Activated CD8-positive, alpha-beta memory T cell treated with anti-CD3 and anti-CD28 coated beads, Interleukin-2, amount 50 U/mL, for 1 hour (primary cell): ENCODE results near the gene DNAJB14.
"Not testable (repeated sequence)": the region's sequence is repeated elsewhere in the genome, so short reads cannot be mapped to it uniquely, and the experiment has no call there.

Source experiments
- DNase-seq: peaks from one replicate; pipeline ENCODE4 v3.0.0-alpha.2; 2020; ENCODE audit errors: extremely low read depth

DNAJB14 gene

GRCh38 chr4:99946356-99947189 is at the start of gene DNAJB14:
Gene DNAJB14 (minus strand): TSS chr4:99946618. CDS start chr4:99946571, 47 bp downstream.
- peak; percentile 43 for DNase-seq

GRCh38 chr4:99991741-99992140 is 45.3 kb upstream of the DNAJB14 start:
- DNase-seq: no peak

- no peak for DNase-seq
These were observed 41.3 kb upstream of the DNAJB14 start for GRCh38 chr4:99987681-99988080.

GRCh38 chr4:99986792-99987191 is 40.4 kb upstream of the DNAJB14 start:
- DNase-seq: no peak

- DNase-seq: no peak
These were observed 37.0 kb upstream of the DNAJB14 start for GRCh38 chr4:99983289-99983943.

- DNase-seq: no peak
These were observed 33.5 kb upstream of the DNAJB14 start for GRCh38 chr4:99979872-99980271.

GRCh38 chr4:99971453-99972111 is 25.2 kb upstream of the DNAJB14 start:
- no peak for DNase-seq

GRCh38 chr4:99968330-99968729 is 21.9 kb upstream of the DNAJB14 start:
- no peak for DNase-seq

GRCh38 chr4:99966692-99967091 is 20.3 kb upstream of the DNAJB14 start:
- no peak for DNase-seq

- DNase-seq: no peak
These were observed 19.4 kb upstream of the DNAJB14 start for GRCh38 chr4:99965674-99966350.

GRCh38 chr4:99965173-99965572 is 18.8 kb upstream of the DNAJB14 start:
- DNase-seq: no peak

GRCh38 chr4:99961711-99962110 is 15.3 kb upstream of the DNAJB14 start:
- no peak for DNase-seq

GRCh38 chr4:99960648-99961047 is 14.2 kb upstream of the DNAJB14 start:
- no peak for DNase-seq

GRCh38 chr4:99958207-99958606 is 11.8 kb upstream of the DNAJB14 start:
- not testable (repeated sequence) for DNase-seq

- DNase-seq: no peak
These were observed 4.5 kb upstream of the DNAJB14 start for GRCh38 chr4:99950913-99951254.

- DNase-seq: peak; percentile 98
These were observed 3.8 kb upstream of the DNAJB14 start, which contains the start of gene H2AZ1 for GRCh38 chr4:99949999-99950912. Gene H2AZ1 (minus strand): TSS chr4:99950275. CDS start chr4:99950170, 105 bp downstream.

GRCh38 chr4:99949034-99949998 is 2.9 kb upstream of the DNAJB14 start:
- peak; percentile 73 for DNase-seq

GRCh38 chr4:99947608-99948007 is 1.2 kb upstream of the DNAJB14 start:
- DNase-seq: no peak

GRCh38 chr4:99947190-99947578 is 766 bp upstream of the DNAJB14 start:
- DNase-seq: no peak
